ENCODE data around the gene TRIM64.
"Not testable (repeated sequence)": the region's sequence is repeated elsewhere in the genome, so short reads cannot be mapped to it uniquely, and the experiment has no call there.

Gene TRIM64

DNA sequence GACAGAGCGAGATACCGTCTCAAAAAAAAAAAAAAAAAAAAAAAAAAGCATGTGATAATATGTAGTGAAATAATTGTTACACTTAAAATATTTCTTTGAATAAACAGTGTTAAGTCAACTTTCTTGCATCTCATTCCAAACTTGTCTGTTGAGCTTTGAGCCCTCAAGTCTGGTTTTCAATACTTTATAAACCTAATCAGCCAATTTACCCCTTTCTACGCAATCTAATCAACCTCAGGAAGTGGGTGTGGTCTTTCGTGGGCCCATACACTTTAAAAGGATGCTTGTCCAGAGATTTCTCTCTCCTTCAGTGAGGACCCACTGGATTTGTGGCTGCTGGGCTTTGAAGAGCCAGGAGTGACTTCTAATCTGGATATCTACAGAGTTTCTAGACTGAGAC is at the start of gene TRIM64:
TRIM64 (plus strand) TSS at position 301 of the 400 bp plus-strand sequence. CDS start 2,467 bp downstream, outside the sequence.
- DNase-seq: not testable (repeated sequence)

- no peak for DNase-seq
Measured at GRCh38 chr11:89922195-89922660, 43.6 kb upstream of the TRIM64 start, which contains the start of gene TRIM49D1. TRIM49D1 (minus strand) TSS chr11:89922245; CDS start chr11:89917710, 4,535 bp downstream.

- DNase-seq: not testable (repeated sequence)
Measured at GRCh38 chr11:89923764-89924163, 42.1 kb upstream of the TRIM64 start, which contains the start of gene TRIM49D2. TRIM49D2 (plus strand) TSS chr11:89924064; CDS start chr11:89926762, 2,698 bp downstream.

GRCh38 chr11:89960833-89961232 is 5.0 kb upstream of the TRIM64 start:
- not testable (repeated sequence) for DNase-seq

Data from activated CD4-positive, alpha-beta T cell treated with anti-CD3 and anti-CD28 coated beads, Interleukin-10, Interleukin-2, amounts not matched to agents 100 ng/mL and 50 ng/mL, durations not matched to agents 16 hours and 8 hours (primary cell).